Panc1 (cell line): ENCODE results near the gene INTS2. TPM values are rescaled to one million over a fixed set of nuclear protein-coding genes. Genes with fewer than 3 reads are reported as not detected.

ENCODE experiments used
- ATAC-seq: fragments of 200-7000 bp; cut with Tn5 transposase; 2 replicates; pipeline ENCODE4 v1.9.1; 2020; ENCODE audit warnings: mild to moderate bottlenecking, moderate library complexity
- BruUV-seq: library from RNA; stranded (reverse); fragments of 400-500 nt; replicated peaks from 2 replicates; lab custom pipeline; 2021; lab: Mats Ljungman, UMichigan
- CTCF ChIA-PET: fragments of 300-600 bp; sonication (Branson Sonifier 250); formaldehyde crosslinking; loops from one replicate; lab custom pipeline; 2022; ENCODE audit warnings: antibody characterized with exemption; lab: Charles Lee
- POLR2A ChIA-PET: fragments of 300-600 bp; sonication (Branson Sonifier 250); formaldehyde crosslinking; loops from one replicate; lab custom pipeline; 2022; ENCODE audit warnings: antibody characterized with exemption; lab: Charles Lee
- DNase-seq: peaks from one replicate; pipeline ENCODE4 v3.0.0-alpha.2; 2010; ENCODE audit warnings: low read depth, low spot score
- H3K27ac ChIP-seq: 2 replicates; pipeline ENCODE4 v1.5.1; 2011; ENCODE audit warnings: mild to moderate bottlenecking, low read length, inconsistent platforms
- H3K27me3 ChIP-seq: fragments of 200-500 bp; sonication (Bioruptor generic); 2 replicates; pipeline ENCODE4 v1.6.0; 2014; ENCODE audit warnings: low read length, inconsistent platforms; ENCODE audit not compliant: control insufficient read depth, insufficient read depth
- H3K36me3 ChIP-seq: fragments of 200-500 bp; sonication (Bioruptor generic); 2 replicates; pipeline ENCODE4 v1.5.1; 2014; ENCODE audit warnings: inconsistent platforms, mild to moderate bottlenecking, low read length, moderate library complexity; ENCODE audit not compliant: control insufficient read depth, insufficient read depth
- H3K4me1 ChIP-seq: 2 replicates; pipeline ENCODE4 v1.5.1; 2011; ENCODE audit warnings: inconsistent platforms, mild to moderate bottlenecking, low read length, moderate library complexity; ENCODE audit not compliant: control insufficient read depth, insufficient read depth
- H3K4me3 ChIP-seq, 2 experiments: 2 replicates each; pipeline ENCODE4 v1.5.1; 2011 to 2012; ENCODE audit warnings: low read depth in 2 of 2, low read length in 2 of 2, mild to moderate bottlenecking in 2 of 2, inconsistent platforms in 1 of 2, moderate library complexity in 1 of 2
- H3K9me3 ChIP-seq: fragments of 200-500 bp; sonication (Bioruptor generic); 2 replicates; pipeline ENCODE4 v1.5.1; 2014; ENCODE audit warnings: low read depth, mild to moderate bottlenecking, inconsistent platforms, low read length, moderate library complexity; ENCODE audit not compliant: control insufficient read depth, insufficient read depth
- CTCF ChIP-seq: fragments of 450-650 bp; IDR thresholded peaks from 2 replicates; pipeline ENCODE4 v1.5.1; 2017; ENCODE audit warnings: mild to moderate bottlenecking
- POLR2AphosphoS5 ChIP-seq: IDR thresholded peaks from 2 replicates; pipeline ENCODE4 v1.6.1; 2012; ENCODE audit warnings: mild to moderate bottlenecking, low read depth, low read length, moderate library complexity
- REST ChIP-seq, 2 experiments: IDR thresholded peaks; 2 replicates each; pipeline ENCODE4 v1.6.1; 2011 to 2012; ENCODE audit warnings: low read depth in 2 of 2, control low read depth in 1 of 2, low read length in 1 of 2, mild to moderate bottlenecking in 1 of 2, moderate library complexity in 1 of 2; ENCODE audit not compliant: insufficient read depth in 1 of 2
- SIN3A ChIP-seq: IDR thresholded peaks from 2 replicates; pipeline ENCODE4 v1.6.1; 2012; ENCODE audit warnings: low read depth, mild to moderate bottlenecking, low read length, moderate library complexity, borderline replicate concordance; ENCODE audit not compliant: insufficient read depth
- TCF7L2 ChIP-seq: IDR thresholded peaks from 2 replicates; pipeline ENCODE4 v1.6.1; 2011; ENCODE audit warnings: mild to moderate bottlenecking, low read depth, low read length, inconsistent platforms
- in situ Hi-C: cut with HindIII; loops from 2 replicates; pipeline ENCODE4 v1.10.0; 2016; ENCODE audit warnings: low sequenced_read_pairs, low pct_unique_long_range_greater_than_20kb
- intact Hi-C: fragments of 100-400 bp; cut with micrococcal nuclease; formaldehyde crosslinking; loops from one replicate; pipeline ENCODE4 v1.10.0; 2022; ENCODE audit not compliant: unreplicated experiment
- total RNA-seq: library from RNA; stranded (reverse); gene quantifications from one replicate; pipeline ENCODE4 v1.2.1, GENCODE V29; 2021; ENCODE audit not compliant: unreplicated experiment

INTS2 gene
- total RNA-seq, 1 experiment from 2014 or later = 32.5 TPM

GRCh38 chr17:61875285-61875684 lies 52.5 kb downstream of the INTS2 start:
- Histone ChIP-seq H3K27me3 (no peaks in the 10 kb centered on the region), H3K4me1 (no peaks in the 10 kb centered on the region), H3K9me3 (no peaks in the 10 kb centered on the region), H3K36me3 (peaks cover 20% of the 10 kb centered on the region), H3K4me3 (no peak overlapping the region), H3K27ac (no peak overlapping the region)
- no peak for ATAC-seq
- intact Hi-C loops (no loop called here), in situ Hi-C loops (no loop called here)
- POLR2A ChIA-PET = interaction anchor here (0.6 kb wide), 1 partner anchor 13 kb away, joined by 3 read pairs; no protein-coding TSS in a partner anchor
- no TSS peak for BruUV-seq
- TF ChIP-seq SIN3A = no peak
- TF ChIP-seq TCF7L2 = no peak
- no peak for TF ChIP-seq CTCF
- no peak for TF ChIP-seq POLR2AphosphoS5
- no peak for TF ChIP-seq REST (IDR thresholded peaks at IDR 0.05; ENCODE audit: insufficient read depth in 1 of 2, low read depth in 2 of 2, low read length in 1 of 2)
- CTCF ChIA-PET = no interaction called here
- no peak for DNase-seq

GRCh38 chr17:61874075-61874474 lies 53.7 kb downstream of the INTS2 start:
- Histone ChIP-seq H3K9me3 (no peaks in the 10 kb centered on the region), H3K4me1 (no peaks in the 10 kb centered on the region), H3K27me3 (no peaks in the 10 kb centered on the region), H3K36me3 (peaks cover 31% of the 10 kb centered on the region), H3K27ac (no peak overlapping the region), H3K4me3 (no peak overlapping the region)
- ATAC-seq = no peak
- ChIA-PET CTCF (no interaction called here), POLR2A (interaction anchor here (0.6 kb wide), 1 partner anchor 124 kb away, joined by 3 read pairs; no protein-coding TSS in a partner anchor)
- DNase-seq = no peak
- no TSS peak for BruUV-seq
- TF ChIP-seq POLR2AphosphoS5 (no peak), CTCF (no peak), TCF7L2 (no peak), REST (IDR thresholded peaks at IDR 0.05; ENCODE audit: insufficient read depth in 1 of 2, low read depth in 2 of 2, low read length in 1 of 2) (no peak)
- in situ Hi-C loops = no loop called here
- intact Hi-C loops = no loop called here
